Fibroblast of mammary gland (primary cell): ENCODE data around the gene EXOC3L4.
A peak's percentile ranks its signal among the peaks of the same experiment; 100 is the strongest.
"Not testable (repeated sequence)": the region's sequence is repeated elsewhere in the genome, so short reads cannot be mapped to it uniquely, and the experiment has no call there.

Experiments
- DNase-seq: peaks from one replicate; pipeline ENCODE4 v3.0.0-alpha.2; 2010; ENCODE audit warnings: low read depth
- H3K4me3 ChIP-seq: 2 replicates; pipeline ENCODE4 v1.5.1; 2011; ENCODE audit warnings: low read depth, mild to moderate bottlenecking, low read length, moderate library complexity; ENCODE audit not compliant: control insufficient read depth
- TF ChIP-seq, protein P1 (sequence below): conservative IDR thresholded peaks from 2 replicates; pipeline ENCODE4 v1.5.1; 2011; ENCODE audit warnings: low read depth, low read length, inconsistent platforms; ENCODE audit not compliant: control insufficient read depth, insufficient read depth

EXOC3L4 gene

GRCh38 chr14:103151270-103151945 is 56.9 kb downstream of the EXOC3L4 start:
- TF ChIP-seq, protein P1, sequence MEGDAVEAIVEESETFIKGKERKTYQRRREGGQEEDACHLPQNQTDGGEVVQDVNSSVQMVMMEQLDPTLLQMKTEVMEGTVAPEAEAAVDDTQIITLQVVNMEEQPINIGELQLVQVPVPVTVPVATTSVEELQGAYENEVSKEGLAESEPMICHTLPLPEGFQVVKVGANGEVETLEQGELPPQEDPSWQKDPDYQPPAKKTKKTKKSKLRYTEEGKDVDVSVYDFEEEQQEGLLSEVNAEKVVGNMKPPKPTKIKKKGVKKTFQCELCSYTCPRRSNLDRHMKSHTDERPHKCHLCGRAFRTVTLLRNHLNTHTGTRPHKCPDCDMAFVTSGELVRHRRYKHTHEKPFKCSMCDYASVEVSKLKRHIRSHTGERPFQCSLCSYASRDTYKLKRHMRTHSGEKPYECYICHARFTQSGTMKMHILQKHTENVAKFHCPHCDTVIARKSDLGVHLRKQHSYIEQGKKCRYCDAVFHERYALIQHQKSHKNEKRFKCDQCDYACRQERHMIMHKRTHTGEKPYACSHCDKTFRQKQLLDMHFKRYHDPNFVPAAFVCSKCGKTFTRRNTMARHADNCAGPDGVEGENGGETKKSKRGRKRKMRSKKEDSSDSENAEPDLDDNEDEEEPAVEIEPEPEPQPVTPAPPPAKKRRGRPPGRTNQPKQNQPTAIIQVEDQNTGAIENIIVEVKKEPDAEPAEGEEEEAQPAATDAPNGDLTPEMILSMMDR, result no peak
- no peak for DNase-seq
- H3K4me3 ChIP-seq, result no peak overlapping the region

DNA sequence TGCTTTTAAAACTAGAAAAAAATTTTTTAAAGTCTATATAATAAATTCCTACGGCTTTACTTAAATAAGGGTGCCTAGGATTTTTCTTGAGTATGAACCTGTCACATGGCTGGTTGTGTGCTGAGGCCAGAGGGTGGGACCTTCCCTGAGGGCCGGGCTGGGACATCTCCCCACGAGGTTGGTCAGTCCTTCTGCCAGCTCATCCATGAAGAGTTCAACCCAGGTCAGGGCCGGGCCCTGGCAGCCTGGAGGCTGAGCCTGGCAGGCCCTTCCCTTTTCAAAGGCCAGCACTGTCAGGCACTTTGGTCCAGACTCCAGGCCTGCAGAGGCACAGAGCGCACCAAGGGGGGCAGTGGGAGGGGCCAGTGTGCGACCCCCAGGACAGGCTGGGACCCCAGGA is 60.5 kb downstream of the EXOC3L4 start:
- TF ChIP-seq, protein P1, result no peak
- no peak overlapping the region for H3K4me3 ChIP-seq
- DNase-seq, result peak; percentile 79

DNA sequence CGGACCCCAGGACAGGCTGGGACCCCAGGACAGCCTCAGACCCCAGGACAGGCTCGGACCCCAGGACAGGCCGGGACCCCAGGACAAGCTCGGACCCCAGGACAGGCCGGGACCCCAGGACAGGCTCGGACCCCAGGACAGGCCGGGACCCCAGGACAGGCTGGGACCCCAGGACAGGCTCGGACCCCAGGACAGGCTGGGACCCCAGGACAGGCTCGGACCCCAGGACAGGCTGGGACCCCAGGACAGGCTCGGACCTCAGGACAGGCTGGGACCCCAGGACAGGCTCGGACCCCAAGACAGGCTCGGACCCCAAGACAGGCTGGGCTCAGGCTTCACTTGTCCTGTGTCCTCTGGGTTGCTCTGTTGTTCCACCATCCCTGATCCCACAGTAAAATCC is 60.9 kb downstream of the EXOC3L4 start:
- not testable (repeated sequence) for DNase-seq, H3K4me3 ChIP-seq

DNA sequence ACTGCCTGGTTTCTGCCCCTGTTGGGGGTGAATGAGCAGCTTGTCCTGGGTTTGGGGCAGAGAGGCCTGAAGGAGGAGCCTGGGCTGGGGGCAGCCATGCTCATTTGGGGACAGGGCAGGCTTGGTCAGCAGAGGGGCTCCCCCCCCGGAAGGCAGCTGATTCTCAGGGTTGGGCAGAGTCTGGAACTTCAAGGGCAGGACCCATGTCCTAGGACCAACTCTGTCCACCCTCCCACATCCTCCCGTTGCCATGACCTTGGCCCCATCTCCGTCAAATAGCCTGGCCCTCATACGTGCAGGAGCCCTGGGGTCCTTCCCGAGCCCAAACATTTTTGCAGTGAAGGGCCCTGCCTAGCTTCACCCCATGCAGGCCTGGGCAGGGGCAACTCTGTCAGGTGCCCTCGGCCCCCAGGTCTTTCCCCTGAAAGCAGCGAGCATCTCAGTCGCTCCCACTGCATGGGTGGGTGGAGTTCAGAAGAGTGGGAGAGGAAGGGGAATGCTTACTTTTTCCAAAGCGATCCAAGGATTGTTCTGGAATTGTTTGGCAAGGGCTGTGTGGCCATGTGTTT is 61.4 kb downstream of the EXOC3L4 start:
- TF ChIP-seq, protein P1, result no peak
- H3K4me3 ChIP-seq, result no peak overlapping the region
- no peak for DNase-seq

DNA sequence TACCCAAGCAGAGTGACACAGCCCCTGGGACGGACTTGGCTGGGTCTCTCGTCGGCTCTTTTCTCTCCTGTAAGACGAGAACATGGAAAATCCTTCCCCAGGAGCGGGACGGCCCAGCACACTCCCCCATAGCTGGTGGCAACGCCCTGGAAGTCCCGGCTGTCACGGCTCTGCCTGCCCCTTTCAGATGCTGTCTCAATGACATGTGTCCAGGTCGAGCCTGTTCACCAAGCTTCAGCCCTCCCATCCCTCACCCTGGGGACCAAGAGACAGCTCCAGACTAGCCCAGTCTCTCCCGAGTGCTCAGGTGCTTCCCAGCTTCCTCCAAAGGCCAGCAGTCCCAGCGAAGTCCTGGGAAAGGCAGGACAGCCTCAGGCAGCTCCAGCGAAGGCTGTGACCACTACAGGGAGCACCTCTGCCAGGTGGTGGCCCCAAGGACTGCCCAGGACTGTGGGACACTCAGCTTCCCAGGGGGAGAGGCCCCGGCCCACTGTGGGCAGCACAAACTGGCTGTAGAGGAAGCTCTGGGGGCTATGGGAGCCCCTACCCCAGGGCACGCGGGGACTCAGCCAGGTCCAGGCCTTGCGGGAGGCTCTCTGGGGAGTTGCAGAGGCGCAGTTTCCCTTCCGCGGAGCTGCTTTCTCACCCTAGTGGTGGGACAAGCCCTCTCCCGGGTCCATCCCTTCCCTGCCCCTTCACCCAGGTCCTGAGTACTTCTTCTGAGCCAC is 62.3 kb downstream of the EXOC3L4 start:
- no peak overlapping the region for H3K4me3 ChIP-seq
- DNase-seq, result no peak
- TF ChIP-seq, protein P1, result no peak

- H3K4me3 ChIP-seq, result no peak overlapping the region
- TF ChIP-seq, protein P1, result no peak
- no peak for DNase-seq
These were observed 63.4 kb downstream of the EXOC3L4 start for GRCh38 chr14:103157969-103158368.

- TF ChIP-seq, protein P1, result no peak
- no peak for DNase-seq
- H3K4me3 ChIP-seq, result no peak overlapping the region
These were observed 64.2 kb downstream of the EXOC3L4 start for GRCh38 chr14:103158688-103159087.
